ENCODE data around the gene PDX1. TPM values are rescaled to one million over a fixed set of nuclear protein-coding genes. Genes with fewer than 3 reads are reported as not detected.

Gene PDX1
- total and polyA plus RNA-seq, 9 of the 15 experiments (the other 6 are each of a cell fraction or from before 2014, with no cell fraction given) = not detected

DNA sequence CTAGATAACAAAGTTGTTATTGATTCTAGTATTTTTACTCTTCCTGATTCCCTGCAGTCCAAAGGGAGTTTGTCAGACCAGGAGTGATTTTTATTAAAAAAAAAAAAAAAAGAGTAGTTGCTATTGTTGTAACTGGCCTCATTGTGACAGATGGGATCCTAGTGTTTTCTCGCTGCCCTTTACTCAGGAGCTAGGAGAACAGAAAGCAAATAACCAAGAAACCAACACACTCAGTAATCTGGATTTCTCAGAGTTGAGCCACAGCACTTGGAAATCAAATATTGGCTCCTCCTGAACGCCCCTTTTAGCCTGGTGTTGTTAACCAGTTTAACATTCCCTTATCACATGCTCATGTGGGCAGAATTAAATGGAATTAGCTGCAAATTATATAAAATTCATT, 8.3 kb upstream of the PDX1 start:
- Histone ChIP-seq H3K9me3 (replicated peaks; ENCODE audit: control insufficient read depth, insufficient read depth, low read depth, low read length) (no peaks in the 10 kb centered on the region), H3K36me3 (ENCODE audit: control insufficient read depth, insufficient read depth, low read length) (no peaks in the 10 kb centered on the region), H3K9me1 (ENCODE audit: control insufficient read depth, insufficient read depth, low read length) (no peaks in the 10 kb centered on the region), H3K79me2 (ENCODE audit: control insufficient read depth, insufficient read depth, low read length) (no peaks in the 10 kb centered on the region), H3K27me3 (ENCODE audit: control insufficient read depth in 2 of 2, insufficient read depth in 2 of 2, low read length in 2 of 2) (peaks cover 4 to 15% of the 10 kb centered on the region in 2 experiments; a peak in 4 of 5 replicates), H4K20me1 (replicated peaks; ENCODE audit: control insufficient read depth, insufficient read depth, low read length) (no peaks in the 10 kb centered on the region), H3K4me1 (replicated peaks in 1 of 2; ENCODE audit: control insufficient read depth in 2 of 2, insufficient read depth in 2 of 2, low read length in 2 of 2) (no peaks in the 10 kb centered on the region), H3K4me2 (ENCODE audit: insufficient read depth, low read length) (no peak overlapping the region), H3K27ac (ENCODE audit: extremely low read depth, low read depth, low read length) (no peak overlapping the region), H2AFZ (ENCODE audit: low read depth, low read length) (no peak overlapping the region), H3K9ac (ENCODE audit: insufficient read depth in 1 of 2, low read depth in 2 of 2, low read length in 2 of 2) (no peak overlapping the region), H3K4me3 (no peak overlapping the region)
- FAIRE-seq = no peak
- 0% methylated on average over 2 of the region's 2 CpGs for WGBS (ENCODE audit: insufficient coverage, low coverage, missing lambda C conversion rate)
- in situ Hi-C loops (cut with MboI) (no loop called here), intact Hi-C loops (cut with micrococcal nuclease) (no loop called here)
- ATAC-seq = no peak
- CTCF ChIA-PET (ENCODE audit: low intra/inter-chr PET ratio) = no interaction called here
- POLR2A ChIA-PET = no interaction called here
- BruUV-seq (replicated peaks) = no TSS peak
- DNase-seq (ENCODE audit: extremely low read depth in 1 of 4, low spot score in 3 of 4) = no peak
- TF ChIP-seq ZNF140 (CRISPR knock-in tag; IDR thresholded peaks at IDR 0.05) (no peak), HNRNPK (IDR thresholded peaks at IDR 0.05; ENCODE audit: low read depth, low read length, poor library complexity, severe bottlenecking) (no peak), CEBPG (CRISPR knock-in tag; IDR thresholded peaks at IDR 0.05) (no peak), CEBPG (tag; conservative IDR thresholded peaks at IDR 0.05 in 1 of 2, IDR thresholded peaks at IDR 0.05 in 1 of 2) (no peak), KLF16 (IDR thresholded peaks at IDR 0.05) (no peak), HDAC1 (IDR thresholded peaks at IDR 0.05) (no peak), HNRNPL (IDR thresholded peaks at IDR 0.05; ENCODE audit: low read depth, low read length) (no peak), NCOA6 (IDR thresholded peaks at IDR 0.05) (no peak), PCBP1 (IDR thresholded peaks at IDR 0.05; ENCODE audit: low read depth, low read length, poor library complexity, severe bottlenecking) (no peak), PML (IDR thresholded peaks at IDR 0.05; ENCODE audit: low read length) (no peak), CBX5 (IDR thresholded peaks at IDR 0.05; ENCODE audit: borderline replicate concordance, low read depth) (no peak), ADNP (tag; IDR thresholded peaks at IDR 0.05) (no peak)
- TF ChIP-seq, protein P1, sequence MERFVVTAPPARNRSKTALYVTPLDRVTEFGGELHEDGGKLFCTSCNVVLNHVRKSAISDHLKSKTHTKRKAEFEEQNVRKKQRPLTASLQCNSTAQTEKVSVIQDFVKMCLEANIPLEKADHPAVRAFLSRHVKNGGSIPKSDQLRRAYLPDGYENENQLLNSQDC (CRISPR knock-in tag; IDR thresholded peaks at IDR 0.05) = no peak
- TF ChIP-seq, protein P2, sequence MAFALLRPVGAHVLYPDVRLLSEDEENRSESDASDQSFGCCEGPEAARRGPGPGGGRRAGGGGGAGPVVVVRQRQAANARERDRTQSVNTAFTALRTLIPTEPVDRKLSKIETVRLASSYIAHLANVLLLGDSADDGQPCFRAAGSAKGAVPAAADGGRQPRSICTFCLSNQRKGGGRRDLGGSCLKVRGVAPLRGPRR (CRISPR knock-in tag; IDR thresholded peaks at IDR 0.05) = no peak

Measured in K562 (cell line).